ENCODE results near the gene LPP.

- TF ChIP-seq CTCF (IDR thresholded peaks at IDR 0.05 in 4 of 5, conservative IDR thresholded peaks at IDR 0.05 in 1 of 5) (no peak), POLR2A (IDR thresholded peaks at IDR 0.05) (no peak)
These were observed 424.8 kb downstream of the LPP start for GRCh38 chr3:188578576-188579363.

Measured in gastrocnemius medialis (tissue), 4 donors.